ENCODE results near the gene EEF2KMT. TPM values are rescaled to one million over a fixed set of nuclear protein-coding genes. Genes with fewer than 3 reads are reported as not detected.
"Not testable (repeated sequence)": the region's sequence is repeated elsewhere in the genome, so short reads cannot be mapped to it uniquely, and the experiment has no call there.

The EEF2KMT gene
- total RNA-seq, 1 donor from 2014 or later: 4.8 TPM

- ATAC-seq (ENCODE audit: poor library complexity); intact Hi-C loops (cut with DNase I): not testable (repeated sequence)
- peak; percentile 89 for DNase-seq
These were observed 895 bp upstream of the EEF2KMT start for GRCh38 chr16:5098221-5099159.

GRCh38 chr16:5097061-5097469 is 530 bp downstream of the EEF2KMT start:
- DNase-seq; intact Hi-C loops (cut with DNase I); ATAC-seq (ENCODE audit: poor library complexity): not testable (repeated sequence)

GRCh38 chr16:5096437-5097060 is 1.0 kb downstream of the EEF2KMT start:
- ATAC-seq (ENCODE audit: poor library complexity); intact Hi-C loops (cut with DNase I); DNase-seq: not testable (repeated sequence)

- intact Hi-C loops (cut with DNase I); DNase-seq; ATAC-seq (ENCODE audit: poor library complexity): not testable (repeated sequence)
These were observed 2.3 kb downstream of the EEF2KMT start for GRCh38 chr16:5095145-5095830.

GRCh38 chr16:5093746-5094145 is 3.8 kb downstream of the EEF2KMT start:
- ATAC-seq (ENCODE audit: poor library complexity); intact Hi-C loops (cut with DNase I); DNase-seq: not testable (repeated sequence)

GRCh38 chr16:5093081-5093480 is 4.5 kb downstream of the EEF2KMT start:
- intact Hi-C loops (cut with DNase I); ATAC-seq (ENCODE audit: poor library complexity); DNase-seq: not testable (repeated sequence)

GRCh38 chr16:5090592-5090991 is 7.0 kb downstream of the EEF2KMT start:
- DNase-seq; ATAC-seq (ENCODE audit: poor library complexity); intact Hi-C loops (cut with DNase I): not testable (repeated sequence)

- DNase-seq; ATAC-seq (ENCODE audit: poor library complexity); intact Hi-C loops (cut with DNase I): not testable (repeated sequence)
These were observed 7.6 kb downstream of the EEF2KMT start for GRCh38 chr16:5089911-5090555.

- ATAC-seq (ENCODE audit: poor library complexity); DNase-seq: not testable (repeated sequence)
These were observed 8.7 kb downstream of the EEF2KMT start for GRCh38 chr16:5088936-5089335.

GRCh38 chr16:5088086-5088790 is 9.4 kb downstream of the EEF2KMT start:
- DNase-seq; ATAC-seq (ENCODE audit: poor library complexity); intact Hi-C loops (cut with DNase I): not testable (repeated sequence)

More at GRCh38 chr16:5088936-5089335, 8.7 kb downstream of the EEF2KMT start:
- intact Hi-C loops (cut with DNase I): not testable (repeated sequence)

- ATAC-seq (ENCODE audit: poor library complexity); DNase-seq; intact Hi-C loops (cut with DNase I): not testable (repeated sequence)
These were observed 11.9 kb downstream of the EEF2KMT start for GRCh38 chr16:5085716-5086115.

- peak; percentile 53 for DNase-seq
- intact Hi-C loops (cut with DNase I); ATAC-seq (ENCODE audit: poor library complexity): not testable (repeated sequence)
These were observed 12.8 kb downstream of the EEF2KMT start for GRCh38 chr16:5084802-5085201.

GRCh38 chr16:5084099-5084731 is 13.4 kb downstream of the EEF2KMT start:
- ATAC-seq (ENCODE audit: poor library complexity); DNase-seq; intact Hi-C loops (cut with DNase I): not testable (repeated sequence)

GRCh38 chr16:5083646-5084045 is 13.9 kb downstream of the EEF2KMT start:
- intact Hi-C loops (cut with DNase I); ATAC-seq (ENCODE audit: poor library complexity); DNase-seq: not testable (repeated sequence)

GRCh38 chr16:5080996-5081395 is 16.6 kb downstream of the EEF2KMT start:
- ATAC-seq (ENCODE audit: poor library complexity); DNase-seq; intact Hi-C loops (cut with DNase I): not testable (repeated sequence)

- DNase-seq; intact Hi-C loops (cut with DNase I); ATAC-seq (ENCODE audit: poor library complexity): not testable (repeated sequence)
These were observed 17.1 kb downstream of the EEF2KMT start for GRCh38 chr16:5080461-5080860.

- intact Hi-C loops (cut with DNase I): no loop called here
- DNase-seq (peak; percentile 29), ATAC-seq (ENCODE audit: poor library complexity) (no peak)
These were observed 19.0 kb downstream of the EEF2KMT start for GRCh38 chr16:5078626-5079025.
